ENCODE measurements around the gene CEP68.

Gene CEP68

GRCh38 chr2:65096948-65097347 lies 40.7 kb downstream of the CEP68 start:
- peaks cover 60% of the 10 kb centered on the region for H3K79me2 ChIP-seq (ENCODE audit: insufficient read depth, low read length)
- peaks cover 2% of the 10 kb centered on the region for H3K4me1 ChIP-seq (ENCODE audit: insufficient read depth, low read length, poor library complexity, severe bottlenecking)
- no peaks in the 10 kb centered on the region for H3K9me2 ChIP-seq (replicated peaks; ENCODE audit: low read depth, low read length)
- no peak for TF ChIP-seq EZH2phosphoT487 (IDR thresholded peaks at IDR 0.05; ENCODE audit: borderline replicate concordance)
- H3K9me3 ChIP-seq (ENCODE audit: insufficient read depth, low read depth, low read length), result no peaks in the 10 kb centered on the region
- H4K20me1 ChIP-seq (ENCODE audit: insufficient read depth, low read length, poor library complexity, severe bottlenecking), result peaks cover 51% of the 10 kb centered on the region
- H3K9ac ChIP-seq (ENCODE audit: low read depth, low read length, poor library complexity, severe bottlenecking), result no peak overlapping the region
- H3K4me3 ChIP-seq (ENCODE audit: low read length, poor library complexity, severe bottlenecking), result no peak overlapping the region
- no peaks in the 10 kb centered on the region for H3F3A ChIP-seq (ENCODE audit: low read depth)
- no peaks in the 10 kb centered on the region for H3K27me3 ChIP-seq (ENCODE audit: insufficient read depth, low read length, poor library complexity, severe bottlenecking)
- H2AFZ ChIP-seq (ENCODE audit: low read length), result no peak overlapping the region
- H3K36me3 ChIP-seq (ENCODE audit: insufficient read depth, low read length), result peaks cover 90% of the 10 kb centered on the region
- H3K4me2 ChIP-seq (ENCODE audit: low read depth, low read length, poor library complexity, severe bottlenecking), result no peak overlapping the region

GRCh38 chr2:65097844-65098243 lies 41.6 kb downstream of the CEP68 start:
- no peak for TF ChIP-seq EZH2phosphoT487 (IDR thresholded peaks at IDR 0.05; ENCODE audit: borderline replicate concordance)
- TF ChIP-seq CTCF (conservative IDR thresholded peaks at IDR 0.05; ENCODE audit: low read length), result no peak
- Histone ChIP-seq H3K9me2 (replicated peaks; ENCODE audit: low read depth, low read length) (no peaks in the 10 kb centered on the region), H3K4me3 (ENCODE audit: low read length, poor library complexity, severe bottlenecking) (no peak overlapping the region), H3K9ac (ENCODE audit: low read depth, low read length, poor library complexity, severe bottlenecking) (no peak overlapping the region), H3K4me2 (ENCODE audit: low read depth, low read length, poor library complexity, severe bottlenecking) (no peak overlapping the region), H3K27me3 (ENCODE audit: insufficient read depth, low read length, poor library complexity, severe bottlenecking) (no peaks in the 10 kb centered on the region), H2AFZ (ENCODE audit: low read length) (no peak overlapping the region), H3K36me3 (ENCODE audit: insufficient read depth, low read length) (peaks cover 90% of the 10 kb centered on the region), H4K20me1 (ENCODE audit: insufficient read depth, low read length, poor library complexity, severe bottlenecking) (peaks cover 46% of the 10 kb centered on the region), H3K4me1 (ENCODE audit: insufficient read depth, low read length, poor library complexity, severe bottlenecking) (peaks cover 2% of the 10 kb centered on the region), H3K79me2 (ENCODE audit: insufficient read depth, low read length) (peaks cover 53% of the 10 kb centered on the region), H3F3A (ENCODE audit: low read depth) (no peaks in the 10 kb centered on the region), H3K9me3 (ENCODE audit: insufficient read depth, low read depth, low read length) (no peaks in the 10 kb centered on the region)

GRCh38 chr2:65098741-65099140 lies 42.5 kb downstream of the CEP68 start:
- Histone ChIP-seq H3K4me1 (ENCODE audit: insufficient read depth, low read length, poor library complexity, severe bottlenecking) (peaks cover 2% of the 10 kb centered on the region), H3K4me2 (ENCODE audit: low read depth, low read length, poor library complexity, severe bottlenecking) (no peak overlapping the region), H3K9ac (ENCODE audit: low read depth, low read length, poor library complexity, severe bottlenecking) (no peak overlapping the region), H3K9me3 (ENCODE audit: insufficient read depth, low read depth, low read length) (no peaks in the 10 kb centered on the region), H3K27me3 (ENCODE audit: insufficient read depth, low read length, poor library complexity, severe bottlenecking) (no peaks in the 10 kb centered on the region), H4K20me1 (ENCODE audit: insufficient read depth, low read length, poor library complexity, severe bottlenecking) (peaks cover 40% of the 10 kb centered on the region), H3K79me2 (ENCODE audit: insufficient read depth, low read length) (peaks cover 49% of the 10 kb centered on the region), H3K36me3 (ENCODE audit: insufficient read depth, low read length) (peaks cover 90% of the 10 kb centered on the region), H3K4me3 (ENCODE audit: low read length, poor library complexity, severe bottlenecking) (no peak overlapping the region), H2AFZ (ENCODE audit: low read length) (no peak overlapping the region), H3K9me2 (replicated peaks; ENCODE audit: low read depth, low read length) (no peaks in the 10 kb centered on the region), H3F3A (ENCODE audit: low read depth) (no peaks in the 10 kb centered on the region)
- TF ChIP-seq CTCF (conservative IDR thresholded peaks at IDR 0.05; ENCODE audit: low read length) (no peak), EZH2phosphoT487 (IDR thresholded peaks at IDR 0.05; ENCODE audit: borderline replicate concordance) (no peak)

DNA sequence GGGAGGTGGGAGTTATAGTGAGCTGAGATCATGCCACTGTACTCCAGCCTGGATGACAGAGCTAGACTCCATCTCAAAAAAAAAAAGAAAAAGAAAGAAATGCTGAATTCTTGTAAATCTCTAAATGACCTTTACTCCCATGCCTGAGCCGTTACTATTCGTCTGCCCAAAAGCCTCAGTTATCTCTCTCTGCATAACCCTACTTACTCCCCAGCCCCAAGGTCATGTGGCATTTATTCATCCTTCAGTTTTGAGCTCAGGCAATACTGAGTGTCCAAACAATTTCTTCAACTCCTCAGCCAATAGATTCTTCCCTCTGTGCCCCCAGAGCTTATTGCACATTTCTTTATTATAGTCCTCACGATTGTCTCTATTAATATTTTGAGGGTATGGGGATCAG lies 44.9 kb downstream of the CEP68 start:
- no peak for TF ChIP-seq EZH2phosphoT487 (IDR thresholded peaks at IDR 0.05; ENCODE audit: borderline replicate concordance)
- TF ChIP-seq CTCF (conservative IDR thresholded peaks at IDR 0.05; ENCODE audit: low read length), result no peak
- no peaks in the 10 kb centered on the region for H3K9me3 ChIP-seq (ENCODE audit: insufficient read depth, low read depth, low read length)
- H3K27me3 ChIP-seq (ENCODE audit: insufficient read depth, low read length, poor library complexity, severe bottlenecking), result no peaks in the 10 kb centered on the region
- no peaks in the 10 kb centered on the region for H3F3A ChIP-seq (ENCODE audit: low read depth)
- no peak overlapping the region for H3K4me2 ChIP-seq (ENCODE audit: low read depth, low read length, poor library complexity, severe bottlenecking)
- H3K4me3 ChIP-seq (ENCODE audit: low read length, poor library complexity, severe bottlenecking), result no peak overlapping the region
- H3K9ac ChIP-seq (ENCODE audit: low read depth, low read length, poor library complexity, severe bottlenecking), result no peak overlapping the region
- H3K9me2 ChIP-seq (replicated peaks; ENCODE audit: low read depth, low read length), result no peaks in the 10 kb centered on the region
- no peaks in the 10 kb centered on the region for H3K4me1 ChIP-seq (ENCODE audit: insufficient read depth, low read length, poor library complexity, severe bottlenecking)
- H3K79me2 ChIP-seq (ENCODE audit: insufficient read depth, low read length), result peaks cover 56% of the 10 kb centered on the region
- H4K20me1 ChIP-seq (ENCODE audit: insufficient read depth, low read length, poor library complexity, severe bottlenecking), result peaks cover 48% of the 10 kb centered on the region
- H2AFZ ChIP-seq (ENCODE audit: low read length), result no peak overlapping the region
- H3K36me3 ChIP-seq (ENCODE audit: insufficient read depth, low read length), result peaks cover 80% of the 10 kb centered on the region
